Panc1 (cell line): ENCODE results near the gene PHLPP1. TPM values are rescaled to one million over a fixed set of nuclear protein-coding genes. Genes with fewer than 3 reads are reported as not detected.

Experiments used
- ATAC-seq: fragments of 200-7000 bp; cut with Tn5 transposase; 2 replicates; pipeline ENCODE4 v1.9.1; 2020; ENCODE audit warnings: mild to moderate bottlenecking, moderate library complexity
- BruUV-seq: library from RNA; stranded (reverse); fragments of 400-500 nt; replicated peaks from 2 replicates; lab custom pipeline; 2021; lab: Mats Ljungman, UMichigan
- CTCF ChIA-PET: fragments of 300-600 bp; sonication (Branson Sonifier 250); formaldehyde crosslinking; loops from one replicate; lab custom pipeline; 2022; ENCODE audit warnings: antibody characterized with exemption; lab: Charles Lee
- POLR2A ChIA-PET: fragments of 300-600 bp; sonication (Branson Sonifier 250); formaldehyde crosslinking; loops from one replicate; lab custom pipeline; 2022; ENCODE audit warnings: antibody characterized with exemption; lab: Charles Lee
- DNase-seq: peaks from one replicate; pipeline ENCODE4 v3.0.0-alpha.2; 2010; ENCODE audit warnings: low read depth, low spot score
- H3K27ac ChIP-seq: 2 replicates; pipeline ENCODE4 v1.5.1; 2011; ENCODE audit warnings: mild to moderate bottlenecking, low read length, inconsistent platforms
- H3K27me3 ChIP-seq: fragments of 200-500 bp; sonication (Bioruptor generic); 2 replicates; pipeline ENCODE4 v1.6.0; 2014; ENCODE audit warnings: low read length, inconsistent platforms; ENCODE audit not compliant: control insufficient read depth, insufficient read depth
- H3K36me3 ChIP-seq: fragments of 200-500 bp; sonication (Bioruptor generic); 2 replicates; pipeline ENCODE4 v1.5.1; 2014; ENCODE audit warnings: inconsistent platforms, mild to moderate bottlenecking, low read length, moderate library complexity; ENCODE audit not compliant: control insufficient read depth, insufficient read depth
- H3K4me1 ChIP-seq: 2 replicates; pipeline ENCODE4 v1.5.1; 2011; ENCODE audit warnings: inconsistent platforms, mild to moderate bottlenecking, low read length, moderate library complexity; ENCODE audit not compliant: control insufficient read depth, insufficient read depth
- H3K4me3 ChIP-seq, 2 experiments: 2 replicates each; pipeline ENCODE4 v1.5.1; 2011 to 2012; ENCODE audit warnings: low read depth in 2 of 2, low read length in 2 of 2, mild to moderate bottlenecking in 2 of 2, inconsistent platforms in 1 of 2, moderate library complexity in 1 of 2
- H3K9me3 ChIP-seq: fragments of 200-500 bp; sonication (Bioruptor generic); 2 replicates; pipeline ENCODE4 v1.5.1; 2014; ENCODE audit warnings: low read depth, mild to moderate bottlenecking, inconsistent platforms, low read length, moderate library complexity; ENCODE audit not compliant: control insufficient read depth, insufficient read depth
- CTCF ChIP-seq: fragments of 450-650 bp; IDR thresholded peaks from 2 replicates; pipeline ENCODE4 v1.5.1; 2017; ENCODE audit warnings: mild to moderate bottlenecking
- POLR2AphosphoS5 ChIP-seq: IDR thresholded peaks from 2 replicates; pipeline ENCODE4 v1.6.1; 2012; ENCODE audit warnings: mild to moderate bottlenecking, low read depth, low read length, moderate library complexity
- REST ChIP-seq, 2 experiments: IDR thresholded peaks; 2 replicates each; pipeline ENCODE4 v1.6.1; 2011 to 2012; ENCODE audit warnings: low read depth in 2 of 2, control low read depth in 1 of 2, low read length in 1 of 2, mild to moderate bottlenecking in 1 of 2, moderate library complexity in 1 of 2; ENCODE audit not compliant: insufficient read depth in 1 of 2
- SIN3A ChIP-seq: IDR thresholded peaks from 2 replicates; pipeline ENCODE4 v1.6.1; 2012; ENCODE audit warnings: low read depth, mild to moderate bottlenecking, low read length, moderate library complexity, borderline replicate concordance; ENCODE audit not compliant: insufficient read depth
- TCF7L2 ChIP-seq: IDR thresholded peaks from 2 replicates; pipeline ENCODE4 v1.6.1; 2011; ENCODE audit warnings: mild to moderate bottlenecking, low read depth, low read length, inconsistent platforms
- in situ Hi-C: cut with HindIII; loops from 2 replicates; pipeline ENCODE4 v1.10.0; 2016; ENCODE audit warnings: low sequenced_read_pairs, low pct_unique_long_range_greater_than_20kb
- intact Hi-C: fragments of 100-400 bp; cut with micrococcal nuclease; formaldehyde crosslinking; loops from one replicate; pipeline ENCODE4 v1.10.0; 2022; ENCODE audit not compliant: unreplicated experiment
- total RNA-seq: library from RNA; stranded (reverse); gene quantifications from one replicate; pipeline ENCODE4 v1.2.1, GENCODE V29; 2021; ENCODE audit not compliant: unreplicated experiment

PHLPP1 gene
- total RNA-seq, 1 experiment from 2014 or later: 6.3 TPM

GRCh38 chr18:62828091-62828640, 112.8 kb downstream of the PHLPP1 start:
- no TSS peak for BruUV-seq
- H3K27ac ChIP-seq: no peak overlapping the region
- no peaks in the 10 kb centered on the region for H3K27me3 ChIP-seq
- TF ChIP-seq CTCF (no peak), TCF7L2 (no peak), POLR2AphosphoS5 (no peak), REST (IDR thresholded peaks at IDR 0.05; ENCODE audit: insufficient read depth in 1 of 2, low read depth in 2 of 2, low read length in 1 of 2) (no peak), SIN3A (no peak)
- no peak for ATAC-seq
- intact Hi-C loops (no loop called here), in situ Hi-C loops (no loop called here)
- CTCF ChIA-PET: no interaction called here
- H3K4me1 ChIP-seq: no peaks in the 10 kb centered on the region
- H3K4me3 ChIP-seq: no peak overlapping the region
- H3K9me3 ChIP-seq: no peaks in the 10 kb centered on the region
- POLR2A ChIA-PET: no interaction called here
- H3K36me3 ChIP-seq: no peaks in the 10 kb centered on the region
- no peak for DNase-seq

- no peak overlapping the region for H3K4me3 ChIP-seq
- no peaks in the 10 kb centered on the region for H3K36me3 ChIP-seq
- intact Hi-C loops: no loop called here
- POLR2A ChIA-PET: no interaction called here
- TF ChIP-seq POLR2AphosphoS5: no peak
- TF ChIP-seq CTCF: no peak
- no peak for TF ChIP-seq TCF7L2
- no peak for TF ChIP-seq REST (IDR thresholded peaks at IDR 0.05; ENCODE audit: insufficient read depth in 1 of 2, low read depth in 2 of 2, low read length in 1 of 2)
- TF ChIP-seq SIN3A: no peak
- H3K27ac ChIP-seq: no peak overlapping the region
- ATAC-seq (no peak), DNase-seq (no peak)
- BruUV-seq: no TSS peak
- H3K9me3 ChIP-seq: no peaks in the 10 kb centered on the region
- CTCF ChIA-PET: no interaction called here
- no peaks in the 10 kb centered on the region for H3K4me1 ChIP-seq
- in situ Hi-C loops: no loop called here
- H3K27me3 ChIP-seq: no peaks in the 10 kb centered on the region
These were observed 113.5 kb downstream of the PHLPP1 start for GRCh38 chr18:62828852-62829251.
